ENCODE measurements around the gene ABHD6.

Gene ABHD6

DNA sequence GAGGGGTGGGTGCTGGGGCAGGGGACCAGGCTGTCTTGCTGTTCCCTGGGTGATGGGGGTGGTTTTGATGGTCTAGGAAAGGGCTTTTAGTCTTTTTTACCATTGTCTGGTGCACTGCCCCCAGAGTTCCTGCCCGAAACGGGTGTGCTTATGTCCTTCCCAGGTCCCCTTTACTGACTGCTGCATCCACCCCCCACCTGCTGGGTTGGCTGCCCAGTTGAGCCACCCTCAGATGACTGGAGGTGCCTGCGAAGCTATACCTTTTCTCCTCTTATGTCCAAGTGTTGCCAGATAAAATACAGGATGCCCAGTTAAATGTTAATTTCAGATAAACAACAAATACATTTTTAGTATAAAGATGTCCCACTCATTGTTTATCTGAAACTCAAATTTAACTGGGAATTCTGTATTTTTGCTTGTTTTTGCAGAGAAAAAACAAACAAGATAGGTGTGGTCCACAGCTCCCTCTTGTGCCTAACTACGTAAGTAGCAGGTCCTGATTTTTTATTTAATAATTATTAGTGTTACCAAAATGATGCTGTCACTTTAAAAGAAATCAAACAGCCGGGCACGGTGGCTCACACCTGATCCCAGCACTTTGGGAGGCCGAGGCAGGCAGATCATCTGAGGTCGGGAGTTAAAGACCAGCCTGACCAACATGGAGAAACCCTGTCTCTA, 62.4 kb downstream of the ABHD6 start:
- Histone ChIP-seq H3K27ac (ENCODE audit: low read length) (no peak overlapping the region), H3K4me3 (ENCODE audit: low read depth in 1 of 2, low read length in 2 of 2) (no peak overlapping the region), H3K27me3 (ENCODE audit: low read depth, low read length) (no peaks in the 10 kb centered on the region), H3K4me1 (ENCODE audit: control insufficient read depth in 1 of 2, insufficient read depth in 2 of 2, low read length in 2 of 2) (no peaks in the 10 kb centered on the region), H3K9me3 (ENCODE audit: control insufficient read depth in 1 of 2, low read length in 2 of 2) (no peaks in the 10 kb centered on the region), H3K36me3 (ENCODE audit: control insufficient read depth in 1 of 2, insufficient read depth in 2 of 2, low read length in 2 of 2) (no peaks in the 10 kb centered on the region)

DNA sequence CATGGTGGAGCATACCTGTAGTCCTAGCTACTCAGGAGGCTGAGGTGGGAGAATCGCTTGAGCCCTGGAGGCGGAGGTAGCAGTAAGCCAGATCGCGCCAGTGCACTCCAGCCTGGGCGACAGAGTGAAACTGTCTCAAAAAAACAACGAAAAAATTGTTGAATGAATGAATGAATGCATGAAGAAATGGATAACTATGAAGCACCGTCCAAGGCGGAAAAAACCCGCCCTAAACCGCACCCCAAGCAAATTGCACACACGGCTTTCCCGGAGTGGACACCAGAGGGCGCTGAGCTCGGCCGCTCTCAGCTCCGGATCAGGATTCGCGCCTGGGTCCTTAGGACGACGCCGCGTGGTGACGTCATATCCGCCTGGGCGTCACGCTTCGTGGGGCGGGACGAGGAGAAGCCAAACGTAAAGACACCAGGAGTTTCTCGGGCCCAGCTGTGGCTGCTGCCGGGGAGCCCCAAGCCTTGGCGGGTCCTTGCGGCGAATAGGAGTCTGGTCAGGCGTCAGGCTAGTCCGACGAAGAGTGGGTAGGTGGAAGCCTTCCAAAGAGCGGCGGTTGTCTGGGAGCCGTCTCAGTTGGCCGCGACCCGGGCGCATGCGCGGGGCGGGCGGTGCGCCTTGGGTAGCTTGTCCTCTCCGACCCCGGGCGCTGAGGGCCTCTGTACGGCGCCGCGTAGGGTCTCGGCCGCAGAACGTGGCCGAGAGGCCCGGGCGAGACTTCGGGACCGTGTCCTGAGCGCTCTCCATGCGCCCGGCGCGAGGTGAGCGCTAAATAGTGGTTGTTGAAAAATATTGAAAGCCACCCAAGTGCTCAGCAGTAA, 68.5 kb downstream of the ABHD6 start, which contains the start of the genes HTD2 and RPP14:
Gene HTD2, plus strand, starts transcription at position 639 of the 830 bp plus-strand sequence. CDS start 11,094 bp downstream, outside the sequence.
Gene RPP14, plus strand, starts transcription at position 364 of the 830 bp plus-strand sequence. CDS start 4,085 bp downstream, outside the sequence.
- Histone ChIP-seq H3K4me1 (ENCODE audit: control insufficient read depth in 1 of 2, insufficient read depth in 2 of 2, low read length in 2 of 2) (peaks cover 14 to 30% of the 10 kb centered on the region in 2 donors), H3K9me3 (ENCODE audit: control insufficient read depth in 1 of 2, low read length in 2 of 2) (no peaks in the 10 kb centered on the region), H3K4me3 (ENCODE audit: low read depth in 1 of 2, low read length in 2 of 2) (peak within 1 kb of the TSS; percentile 82 to 98), H3K27ac (ENCODE audit: low read length) (peak within 1 kb of the TSS; percentile 97), H3K27me3 (ENCODE audit: low read depth, low read length) (no peaks in the 10 kb centered on the region), H3K36me3 (ENCODE audit: control insufficient read depth in 1 of 2, insufficient read depth in 2 of 2, low read length in 2 of 2) (peaks cover 0 to 10% of the 10 kb centered on the region in 2 donors)

DNA sequence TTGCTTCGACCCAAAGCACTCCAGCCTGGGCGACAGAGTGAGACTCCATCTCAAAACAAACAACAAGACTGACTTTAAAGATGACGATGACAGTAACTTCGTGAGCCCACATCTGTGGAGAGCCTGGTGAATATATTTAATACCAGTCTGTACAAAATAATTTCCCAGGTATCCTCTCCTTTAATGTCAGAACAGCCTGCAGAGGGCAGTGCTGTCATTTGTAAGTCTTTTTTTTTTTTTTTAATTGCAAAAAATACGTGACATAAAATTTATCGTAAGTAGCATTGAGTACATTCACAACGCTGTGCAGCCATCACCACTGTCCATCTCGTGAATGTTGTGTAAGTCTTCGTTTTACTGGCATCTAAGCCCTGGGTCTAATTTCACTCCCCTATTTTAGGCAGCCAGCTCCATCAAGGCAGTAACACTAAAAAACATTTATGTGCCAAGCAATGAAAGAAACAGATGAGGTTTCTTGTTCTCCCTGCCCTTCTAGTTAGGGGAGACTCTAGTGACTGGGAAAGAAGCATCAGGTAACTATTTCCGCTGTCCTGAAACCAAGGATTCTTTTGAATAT, 70.1 kb downstream of the ABHD6 start:
- peak overlapping the region; percentile 82 to 98 for H3K4me3 ChIP-seq (ENCODE audit: low read depth in 1 of 2, low read length in 2 of 2)

DNA sequence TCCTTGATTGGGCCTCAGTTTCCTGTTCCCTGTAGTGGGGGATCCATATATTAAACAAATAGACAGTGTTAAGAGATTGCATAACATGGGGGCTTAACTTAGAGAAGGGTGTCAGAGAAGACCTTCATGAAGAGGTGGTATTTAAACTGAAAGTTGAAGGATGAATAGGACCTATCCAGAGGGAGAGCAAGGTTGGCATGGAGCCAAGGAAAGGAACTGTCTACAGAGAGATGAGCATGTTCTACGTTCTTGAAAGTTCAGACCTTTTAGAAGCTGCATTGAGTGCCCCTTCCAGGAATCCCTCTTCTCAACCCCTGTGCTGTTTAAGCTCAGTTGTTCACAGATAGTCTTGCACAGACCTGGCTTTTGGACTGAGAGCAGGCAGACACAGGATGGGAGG, 71.1 kb downstream of the ABHD6 start:
- Histone ChIP-seq H3K36me3 (ENCODE audit: control insufficient read depth in 1 of 2, insufficient read depth in 2 of 2, low read length in 2 of 2) (peaks cover 11 to 32% of the 10 kb centered on the region in 2 donors), H3K27me3 (ENCODE audit: low read depth, low read length) (no peaks in the 10 kb centered on the region), H3K4me1 (ENCODE audit: control insufficient read depth in 1 of 2, insufficient read depth in 2 of 2, low read length in 2 of 2) (peaks cover 14 to 30% of the 10 kb centered on the region in 2 donors), H3K4me3 (ENCODE audit: low read depth in 1 of 2, low read length in 2 of 2) (peak overlapping the region; percentile 82 to 98), H3K9me3 (ENCODE audit: control insufficient read depth in 1 of 2, low read length in 2 of 2) (no peaks in the 10 kb centered on the region), H3K27ac (ENCODE audit: low read length) (peak overlapping the region; percentile 32)

More for the DNA sequence above, 70.1 kb downstream of the ABHD6 start:
- H3K4me1 ChIP-seq (ENCODE audit: control insufficient read depth in 1 of 2, insufficient read depth in 2 of 2, low read length in 2 of 2) = peaks cover 14 to 30% of the 10 kb centered on the region in 2 donors
- H3K36me3 ChIP-seq (ENCODE audit: control insufficient read depth in 1 of 2, insufficient read depth in 2 of 2, low read length in 2 of 2) = peaks cover 5 to 24% of the 10 kb centered on the region in 2 donors
- peak overlapping the region; percentile 33 for H3K27ac ChIP-seq (ENCODE audit: low read length)
- no peaks in the 10 kb centered on the region for H3K9me3 ChIP-seq (ENCODE audit: control insufficient read depth in 1 of 2, low read length in 2 of 2)
- no peaks in the 10 kb centered on the region for H3K27me3 ChIP-seq (ENCODE audit: low read depth, low read length)

DNA sequence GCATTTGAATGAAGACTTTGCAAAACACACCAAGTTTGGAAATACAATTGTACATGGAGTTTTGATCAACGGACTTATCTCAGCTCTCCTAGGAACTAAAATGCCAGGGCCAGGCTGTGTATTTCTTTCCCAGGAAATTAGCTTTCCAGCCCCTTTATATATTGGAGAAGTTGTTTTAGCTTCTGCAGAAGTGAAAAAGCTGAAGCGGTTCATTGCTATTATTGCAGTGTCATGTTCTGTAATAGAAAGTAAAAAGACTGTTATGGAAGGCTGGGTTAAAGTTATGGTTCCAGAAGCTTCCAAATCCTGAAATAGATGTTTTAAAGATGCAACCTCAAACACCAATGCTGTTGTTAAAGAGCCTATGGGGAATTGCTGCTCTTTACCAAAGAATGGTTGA, 80.2 kb downstream of the ABHD6 start:
- Histone ChIP-seq H3K9me3 (ENCODE audit: control insufficient read depth in 1 of 2, low read length in 2 of 2) (no peaks in the 10 kb centered on the region), H3K27me3 (ENCODE audit: low read depth, low read length) (no peaks in the 10 kb centered on the region), H3K4me1 (ENCODE audit: control insufficient read depth in 1 of 2, insufficient read depth in 2 of 2, low read length in 2 of 2) (no peaks in the 10 kb centered on the region), H3K4me3 (ENCODE audit: low read depth in 1 of 2, low read length in 2 of 2) (no peak overlapping the region), H3K36me3 (ENCODE audit: control insufficient read depth in 1 of 2, insufficient read depth in 2 of 2, low read length in 2 of 2) (peaks cover 33 to 45% of the 10 kb centered on the region in 2 donors), H3K27ac (ENCODE audit: low read length) (no peak overlapping the region)

DNA sequence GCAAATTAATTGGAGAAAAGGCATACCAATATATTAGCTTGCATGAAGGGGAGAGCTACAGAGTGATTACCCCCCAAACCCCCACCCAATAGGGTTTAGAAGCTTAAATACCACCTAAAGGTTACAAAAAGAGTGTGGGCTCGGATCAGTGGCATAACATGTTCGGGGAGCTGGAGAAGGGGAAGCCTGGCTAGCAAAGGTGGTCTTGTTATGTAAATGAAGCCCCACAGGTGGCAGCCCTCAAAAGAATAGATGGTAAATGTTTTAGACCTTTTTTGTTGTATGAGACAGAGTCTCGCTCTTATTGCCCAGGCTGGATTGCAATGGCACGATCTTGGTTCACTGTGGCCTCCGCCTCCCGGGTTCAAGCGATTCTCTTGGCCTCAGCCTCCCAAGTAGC, 84.2 kb downstream of the ABHD6 start:
- Histone ChIP-seq H3K36me3 (ENCODE audit: control insufficient read depth in 1 of 2, insufficient read depth in 2 of 2, low read length in 2 of 2) (peaks cover 17 to 25% of the 10 kb centered on the region in 2 donors), H3K4me1 (ENCODE audit: control insufficient read depth in 1 of 2, insufficient read depth in 2 of 2, low read length in 2 of 2) (peaks cover 0 to 4% of the 10 kb centered on the region in 2 donors), H3K4me3 (ENCODE audit: low read depth in 1 of 2, low read length in 2 of 2) (no peak overlapping the region), H3K9me3 (ENCODE audit: control insufficient read depth in 1 of 2, low read length in 2 of 2) (no peaks in the 10 kb centered on the region), H3K27me3 (ENCODE audit: low read depth, low read length) (no peaks in the 10 kb centered on the region), H3K27ac (ENCODE audit: low read length) (no peak overlapping the region)

DNA sequence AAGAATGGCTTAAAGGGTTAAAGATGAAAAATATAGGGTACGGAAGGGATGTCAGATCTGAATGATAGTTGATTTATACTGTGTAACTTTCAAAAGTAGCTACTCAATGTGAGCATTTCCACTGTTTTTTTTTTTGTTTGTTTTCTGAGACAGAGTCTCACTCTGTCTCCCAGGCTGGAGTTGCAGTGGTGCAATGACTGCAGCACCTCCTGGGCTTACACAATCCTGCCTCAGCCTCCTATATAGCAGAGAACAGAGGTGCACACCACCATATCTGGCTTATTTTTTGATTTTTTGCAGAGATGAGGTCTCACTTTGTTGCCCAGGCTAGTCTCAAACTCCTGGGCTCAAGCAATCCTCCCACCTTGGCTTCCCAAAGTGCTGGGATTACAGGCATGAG, 85.2 kb downstream of the ABHD6 start:
- Histone ChIP-seq H3K27ac (ENCODE audit: low read length) (no peak overlapping the region), H3K36me3 (ENCODE audit: control insufficient read depth in 1 of 2, insufficient read depth in 2 of 2, low read length in 2 of 2) (peaks cover 7 to 16% of the 10 kb centered on the region in 2 donors), H3K4me1 (ENCODE audit: control insufficient read depth in 1 of 2, insufficient read depth in 2 of 2, low read length in 2 of 2) (peaks cover 0 to 4% of the 10 kb centered on the region in 2 donors), H3K27me3 (ENCODE audit: low read depth, low read length) (no peaks in the 10 kb centered on the region), H3K9me3 (ENCODE audit: control insufficient read depth in 1 of 2, low read length in 2 of 2) (no peaks in the 10 kb centered on the region), H3K4me3 (ENCODE audit: low read depth in 1 of 2, low read length in 2 of 2) (no peak overlapping the region)

DNA sequence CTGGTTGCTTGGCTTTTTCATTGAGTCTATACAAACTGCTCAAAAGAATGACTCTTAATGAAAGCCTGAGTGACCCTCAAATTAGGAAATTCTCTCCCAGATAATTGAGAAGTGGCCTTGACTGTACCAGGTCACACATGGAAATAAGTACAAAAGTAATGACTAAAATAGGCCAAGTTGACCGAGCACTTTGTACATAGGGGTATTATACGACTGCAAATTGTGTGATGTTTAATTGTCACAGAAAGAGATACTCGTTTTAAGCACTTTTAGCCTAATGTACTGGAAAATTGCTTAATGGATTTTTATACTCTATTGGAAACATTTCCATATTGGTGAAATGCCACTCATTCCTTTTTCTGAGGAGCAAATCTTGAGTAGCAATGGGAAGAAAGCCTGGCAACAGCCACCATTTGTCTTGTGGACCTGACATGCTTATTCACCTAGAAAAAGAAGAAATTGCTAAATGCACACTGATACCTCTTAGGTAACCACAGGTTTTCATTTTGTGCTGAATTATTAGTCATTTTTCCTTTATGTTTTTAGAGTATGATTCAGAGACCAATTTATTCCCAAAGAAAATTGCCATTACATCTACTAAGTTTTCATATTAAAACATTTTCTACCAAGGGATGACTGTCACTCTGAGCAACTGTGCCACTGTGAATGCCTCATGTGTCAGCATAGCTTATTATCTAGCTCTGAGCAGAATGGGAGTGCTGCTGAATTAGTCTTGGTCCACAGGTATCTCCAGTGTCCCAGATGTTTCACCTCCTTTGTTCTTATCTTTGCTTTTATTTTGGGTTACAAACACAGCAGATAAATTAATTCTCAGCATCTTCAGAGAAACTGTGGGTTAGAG, 86.2 kb downstream of the ABHD6 start:
- H3K27ac ChIP-seq (ENCODE audit: low read length) = no peak overlapping the region
- peaks cover 0 to 4% of the 10 kb centered on the region in 2 donors for H3K4me1 ChIP-seq (ENCODE audit: control insufficient read depth in 1 of 2, insufficient read depth in 2 of 2, low read length in 2 of 2)
- H3K36me3 ChIP-seq (ENCODE audit: control insufficient read depth in 1 of 2, insufficient read depth in 2 of 2, low read length in 2 of 2) = peaks cover 0 to 6% of the 10 kb centered on the region in 2 donors
- no peaks in the 10 kb centered on the region for H3K27me3 ChIP-seq (ENCODE audit: low read depth, low read length)
- no peak overlapping the region for H3K4me3 ChIP-seq (ENCODE audit: low read depth in 1 of 2, low read length in 2 of 2)
- no peaks in the 10 kb centered on the region for H3K9me3 ChIP-seq (ENCODE audit: control insufficient read depth in 1 of 2, low read length in 2 of 2)

DNA sequence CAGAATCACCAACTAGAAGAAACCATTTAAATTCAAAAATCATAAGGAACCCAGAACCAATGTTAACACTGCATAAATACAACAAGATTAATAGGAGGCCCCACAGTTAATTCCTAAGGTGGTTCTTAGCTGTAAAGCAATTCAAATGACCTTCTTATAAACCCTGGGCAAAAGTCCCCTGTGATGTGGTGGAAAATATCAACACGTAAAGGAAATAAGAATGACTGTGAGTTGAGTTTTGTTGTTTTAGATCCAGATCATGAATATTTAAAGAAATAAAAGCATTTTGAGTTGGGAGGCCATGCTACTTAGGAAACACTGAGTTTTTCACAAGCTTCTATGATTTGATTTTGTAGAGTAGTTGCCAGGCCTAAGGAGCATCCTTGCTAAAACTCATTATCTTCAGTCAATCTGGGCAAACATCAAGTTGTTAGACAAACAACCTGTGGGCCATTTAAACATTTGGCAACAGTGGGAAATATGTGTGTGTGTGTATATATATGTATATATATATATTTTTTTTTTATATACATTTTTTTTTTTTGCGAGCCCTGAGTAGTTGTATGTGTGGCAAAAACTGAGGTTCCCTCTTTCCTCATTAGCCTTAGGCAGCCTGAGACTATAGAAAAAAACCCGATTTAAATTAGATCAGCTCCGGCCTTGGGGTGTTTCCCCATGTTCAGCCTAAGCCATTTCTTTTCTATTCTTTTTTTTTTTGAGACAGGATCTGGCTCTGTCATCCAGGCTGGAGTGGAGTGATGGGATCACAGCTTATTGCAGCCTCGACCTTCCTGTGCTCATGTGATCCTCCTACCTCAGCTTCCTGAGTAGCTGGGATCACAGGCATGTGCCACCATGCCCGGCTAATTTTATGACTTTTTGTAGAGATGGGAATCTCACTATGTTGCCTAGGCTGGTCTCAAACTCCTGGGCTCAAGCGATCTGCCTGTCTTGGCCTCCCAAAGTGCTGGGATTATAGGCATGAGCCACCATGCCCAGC, 87.1 kb downstream of the ABHD6 start:
- Histone ChIP-seq H3K9me3 (ENCODE audit: control insufficient read depth in 1 of 2, low read length in 2 of 2) (no peaks in the 10 kb centered on the region), H3K4me3 (ENCODE audit: low read depth in 1 of 2, low read length in 2 of 2) (no peak overlapping the region), H3K4me1 (ENCODE audit: control insufficient read depth in 1 of 2, insufficient read depth in 2 of 2, low read length in 2 of 2) (peaks cover 0 to 4% of the 10 kb centered on the region in 2 donors), H3K27ac (ENCODE audit: low read length) (peak overlapping the region; percentile 30), H3K36me3 (ENCODE audit: control insufficient read depth in 1 of 2, insufficient read depth in 2 of 2, low read length in 2 of 2) (no peaks in the 10 kb centered on the region), H3K27me3 (ENCODE audit: low read depth, low read length) (no peaks in the 10 kb centered on the region)

DNA sequence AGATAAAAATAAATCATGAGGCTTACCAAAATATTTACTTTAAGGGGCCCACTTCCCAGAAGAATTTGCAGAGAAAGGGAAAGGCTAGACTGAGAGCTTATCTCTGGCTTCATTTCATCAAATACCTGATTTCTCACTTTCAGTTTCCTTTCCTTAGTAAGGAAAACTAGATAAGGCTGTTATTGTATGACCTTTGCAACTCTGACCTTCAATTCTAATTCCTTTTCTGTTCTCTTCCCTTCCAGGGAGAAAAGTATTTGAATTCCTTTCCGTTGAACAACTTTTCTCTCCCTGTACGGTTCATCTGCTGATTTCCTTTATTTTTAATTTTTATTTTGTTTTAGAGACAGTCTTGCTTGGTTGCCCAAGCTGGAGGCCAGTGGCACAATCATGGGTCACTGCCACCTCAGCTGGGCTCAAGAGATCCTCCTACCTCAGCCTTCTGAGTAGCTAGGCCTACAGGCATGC, 88.0 kb downstream of the ABHD6 start:
- Histone ChIP-seq H3K27ac (ENCODE audit: low read length) (peak overlapping the region; percentile 30), H3K4me3 (ENCODE audit: low read depth in 1 of 2, low read length in 2 of 2) (no peak overlapping the region), H3K36me3 (ENCODE audit: control insufficient read depth in 1 of 2, insufficient read depth in 2 of 2, low read length in 2 of 2) (no peaks in the 10 kb centered on the region), H3K9me3 (ENCODE audit: control insufficient read depth in 1 of 2, low read length in 2 of 2) (no peaks in the 10 kb centered on the region), H3K4me1 (ENCODE audit: control insufficient read depth in 1 of 2, insufficient read depth in 2 of 2, low read length in 2 of 2) (peaks cover 0 to 4% of the 10 kb centered on the region in 2 donors), H3K27me3 (ENCODE audit: low read depth, low read length) (no peaks in the 10 kb centered on the region)
